Endothelial cell of umbilical vein (primary cell): ENCODE data around the gene KCNQ1OT1. TPM values are rescaled to one million over a fixed set of nuclear protein-coding genes. Genes with fewer than 3 reads are reported as not detected.

Source experiments
- BruUV-seq: library from RNA; stranded (reverse); fragments of 400-500 nt; replicated peaks from 2 replicates; lab custom pipeline; 2021; lab: Mats Ljungman, UMichigan
- CTCF ChIA-PET: fragments of 300-600, 350-600 bp; sonication (Branson Sonifier 250); formaldehyde crosslinking; loops from one replicate; lab custom pipeline; 2021; ENCODE audit warnings: antibody characterized with exemption, inconsistent platforms; lab: Charles Lee
- POLR2A ChIA-PET: fragments of 300-600, 350-600 bp; sonication (Branson Sonifier 250); formaldehyde crosslinking; loops from one replicate; lab custom pipeline; 2021; ENCODE audit warnings: antibody characterized with exemption, inconsistent platforms; lab: Charles Lee
- DNase-seq: peaks from one replicate; pipeline ENCODE4 v3.0.0-alpha.2; 2011; ENCODE audit warnings: low read depth, low spot score
- FAIRE-seq: peaks from 2 replicates; lab custom pipeline; 2011; peaks lifted over from hg19 to GRCh38; lab: Jason Lieb, UNC
- H2AFZ ChIP-seq: 2 replicates; pipeline ENCODE4 v1.6.0; 2012; ENCODE audit warnings: low read depth, low read length, control low read depth, inconsistent platforms
- H3K27ac ChIP-seq: 2 replicates; pipeline ENCODE4 v1.5.1; 2011; ENCODE audit warnings: low read depth, mild to moderate bottlenecking, control low read depth, low read length, moderate library complexity; ENCODE audit not compliant: insufficient read depth
- H3K27me3 ChIP-seq, 2 experiments: 2 replicates each; pipeline versions ENCODE4 v1.6.0 to v1.6.1; 2011; ENCODE audit warnings: low read length in 2 of 2, mixed read lengths in 1 of 2; ENCODE audit not compliant: control insufficient read depth in 2 of 2, insufficient read depth in 2 of 2
- H3K36me3 ChIP-seq, 2 experiments: 2 replicates in 1 of 2; 3 replicates in 1 of 2; pipeline ENCODE4 v1.5.1; 2011; ENCODE audit warnings: low read length in 2 of 2, mild to moderate bottlenecking in 1 of 2, moderate library complexity in 1 of 2; ENCODE audit not compliant: control insufficient read depth in 2 of 2, insufficient read depth in 2 of 2; ENCODE audit errors: extremely low read depth in 1 of 2
- H3K4me1 ChIP-seq: 3 replicates; pipeline ENCODE4 v1.5.1; 2011; ENCODE audit warnings: mild to moderate bottlenecking, low read length; ENCODE audit not compliant: control insufficient read depth, insufficient read depth; ENCODE audit errors: extremely low read depth
- H3K4me2 ChIP-seq: 2 replicates; pipeline ENCODE4 v1.6.1; 2011; ENCODE audit warnings: low read length, control low read depth, mixed read lengths; ENCODE audit not compliant: insufficient read depth
- H3K4me3 ChIP-seq, 3 experiments: fragments of 200-600 bp in 1 of 3; sonication (generic), shearing (Covaris generic) in 1 of 3; replicated peaks in 1 of 3; 2 replicates each; pipeline ENCODE4 v1.5.1; 2011 to 2016; ENCODE audit warnings: control low read depth in 3 of 3, low read length in 3 of 3, mild to moderate bottlenecking in 2 of 3, inconsistent platforms in 1 of 3, low read depth in 1 of 3, moderate library complexity in 1 of 3; ENCODE audit not compliant: insufficient read depth in 1 of 3
- H3K79me2 ChIP-seq: 2 replicates; pipeline ENCODE4 v1.6.0; 2012; ENCODE audit warnings: low read length, inconsistent platforms; ENCODE audit not compliant: control insufficient read depth, insufficient read depth
- H3K9ac ChIP-seq: replicated peaks from 2 replicates; pipeline ENCODE3; 2011; ENCODE audit warnings: low read length, control low read depth; ENCODE audit not compliant: insufficient read depth; ENCODE audit errors: extremely low read depth
- H3K9me1 ChIP-seq: replicated peaks from 3 replicates; pipeline ENCODE4 v1.6.0; 2011; ENCODE audit warnings: mild to moderate bottlenecking, low read length; ENCODE audit not compliant: control insufficient read depth, insufficient read depth; ENCODE audit errors: extremely low read depth
- H3K9me3 ChIP-seq: replicated peaks from 2 replicates; pipeline ENCODE4 v1.5.1; 2012; ENCODE audit warnings: low read length, inconsistent platforms; ENCODE audit not compliant: control insufficient read depth, insufficient read depth
- H4K20me1 ChIP-seq: replicated peaks from 2 replicates; pipeline ENCODE3; 2011; ENCODE audit warnings: mild to moderate bottlenecking, low read length; ENCODE audit not compliant: control insufficient read depth, insufficient read depth; ENCODE audit errors: extremely low read depth
- CTCF ChIP-seq, 2 donors: IDR thresholded peaks; 1 replicate in 1 of 2; 2 replicates in 1 of 2; pipeline ENCODE4 v1.5.1; 2011; ENCODE audit warnings: low read length in 2 of 2, mild to moderate bottlenecking in 2 of 2, moderate library complexity in 2 of 2, control low read depth in 1 of 2, inconsistent platforms in 1 of 2, low read depth in 1 of 2; ENCODE audit not compliant: insufficient read depth in 1 of 2; ENCODE audit errors: extremely low read depth in 1 of 2
- EZH2 ChIP-seq: IDR thresholded peaks from 2 replicates; pipeline ENCODE4 v1.6.1; 2012; ENCODE audit warnings: borderline replicate concordance, low read depth, mild to moderate bottlenecking, moderate library complexity, low read length, inconsistent platforms; ENCODE audit not compliant: severe bottlenecking
- FOS ChIP-seq: IDR thresholded peaks from 2 replicates; pipeline ENCODE4 v1.6.1; 2011; ENCODE audit warnings: mild to moderate bottlenecking, low read length, moderate library complexity, borderline replicate concordance; ENCODE audit not compliant: insufficient read depth
- GATA2 ChIP-seq: IDR thresholded peaks from 2 replicates; pipeline ENCODE4 v1.7.0; 2011; ENCODE audit warnings: low read depth, mild to moderate bottlenecking, moderate library complexity, mixed read lengths, low read length; ENCODE audit not compliant: insufficient read length, insufficient read depth
- JUN ChIP-seq: IDR thresholded peaks from 2 replicates; pipeline ENCODE4 v1.6.1; 2011; ENCODE audit warnings: borderline replicate concordance, low read depth; ENCODE audit not compliant: insufficient read length, insufficient read depth
- MAX ChIP-seq: IDR thresholded peaks from 2 replicates; pipeline ENCODE4 v1.6.1; 2011; ENCODE audit not compliant: insufficient read depth, insufficient read length
- MYC ChIP-seq: IDR thresholded peaks from one replicate; pipeline ENCODE4 v1.6.1; 2011; ENCODE audit warnings: mild to moderate bottlenecking, low read depth, low read length
- POLR2A ChIP-seq: IDR thresholded peaks from 2 replicates; pipeline ENCODE4 v1.6.1; 2012; ENCODE audit warnings: low read depth, mild to moderate bottlenecking, control low read depth, low read length
- POLR2AphosphoS5 ChIP-seq: IDR thresholded peaks from 2 replicates; pipeline ENCODE4 v1.6.1; 2012; ENCODE audit warnings: low read depth, mild to moderate bottlenecking, control low read depth, low read length, moderate library complexity; ENCODE audit not compliant: insufficient read depth
- dilution Hi-C: fragments of 300-500 bp; cut with MboI; formaldehyde crosslinking; loops from one replicate; pipeline ENCODE4 v1.15.0; 2019; ENCODE audit warnings: low sequenced_read_pairs; ENCODE audit not compliant: extremely low pct_ligation_motif_present
- intact Hi-C: fragments of 100-400 bp; cut with micrococcal nuclease; formaldehyde crosslinking; loops from one replicate; pipeline ENCODE4 v1.10.0; 2022
- polyA plus RNA-seq, 4 experiments: library from polyadenylated mRNA; depleted of rRNA in 3 of 4; stranded (reverse) in 3 of 4; unstranded in 1 of 4; fragments of >200 nt; gene quantifications; 2 replicates each; pipeline versions ENCODE4 v1.2.1 to v1.2.3, GENCODE V29; 2011 to 2012; ENCODE audit warnings: missing spikeins in 1 of 4
- total RNA-seq: library from RNA; stranded (reverse); gene quantifications from 2 replicates; pipeline ENCODE4 v1.2.3, GENCODE V29; 2021

The KCNQ1OT1 gene
- total and polyA plus RNA-seq, 2 donors (not counting 3 experiments of a cell fraction or from before 2014, with no cell fraction given): 0.11 to 1.8 TPM

GRCh38 chr11:2701230-2701629, 1.4 kb upstream of the KCNQ1OT1 start:
- Histone ChIP-seq H2AFZ (no peak overlapping the region), H3K27ac (no peak overlapping the region), H3K36me3 (no peaks in the 10 kb centered on the region), H3K9ac (no peak overlapping the region), H3K9me3 (no peaks in the 10 kb centered on the region), H3K27me3 (no peaks in the 10 kb centered on the region), H3K4me3 (no peak overlapping the region), H3K9me1 (no peaks in the 10 kb centered on the region), H3K4me1 (peaks cover 5% of the 10 kb centered on the region), H3K4me2 (no peak overlapping the region), H3K79me2 (peaks cover 23% of the 10 kb centered on the region), H4K20me1 (no peaks in the 10 kb centered on the region)
- intact Hi-C loops: no loop called here
- dilution Hi-C loops: no loop called here
- ChIA-PET POLR2A (interaction anchor here (0.7 to 0.8 kb wide), 2 partner anchors 27 to 789 kb away, joined by 3 to 4 read pairs; no protein-coding TSS in a partner anchor), CTCF (interaction anchor here (1.2 kb wide), 1 partner anchor 191 kb away, joined by 3 read pairs; no protein-coding TSS in a partner anchor)
- DNase-seq: no peak
- BruUV-seq: no TSS peak
- no peak for TF ChIP-seq POLR2A
- no peak for TF ChIP-seq FOS
- TF ChIP-seq JUN: no peak
- no peak for TF ChIP-seq EZH2
- no peak for TF ChIP-seq MYC
- no peak for TF ChIP-seq GATA2
- TF ChIP-seq MAX: no peak
- no peak for TF ChIP-seq CTCF (IDR thresholded peaks at IDR 0.05; ENCODE audit: extremely low read depth in 1 of 2, insufficient read depth in 1 of 2, low read depth in 1 of 2, low read length in 2 of 2)
- no peak for TF ChIP-seq POLR2AphosphoS5
- FAIRE-seq: no peak
